ENCODE data around the gene FRY. TPM values are rescaled to one million over a fixed set of nuclear protein-coding genes. Genes with fewer than 3 reads are reported as not detected.
A peak's percentile ranks its signal among the peaks of the same experiment; 100 is the strongest.

The FRY gene
- total and polyA plus RNA-seq, 2 of the 13 experiments (the other 11 are each of a cell fraction or from before 2014, with no cell fraction given): 8.2 to 13.1 TPM

DNA sequence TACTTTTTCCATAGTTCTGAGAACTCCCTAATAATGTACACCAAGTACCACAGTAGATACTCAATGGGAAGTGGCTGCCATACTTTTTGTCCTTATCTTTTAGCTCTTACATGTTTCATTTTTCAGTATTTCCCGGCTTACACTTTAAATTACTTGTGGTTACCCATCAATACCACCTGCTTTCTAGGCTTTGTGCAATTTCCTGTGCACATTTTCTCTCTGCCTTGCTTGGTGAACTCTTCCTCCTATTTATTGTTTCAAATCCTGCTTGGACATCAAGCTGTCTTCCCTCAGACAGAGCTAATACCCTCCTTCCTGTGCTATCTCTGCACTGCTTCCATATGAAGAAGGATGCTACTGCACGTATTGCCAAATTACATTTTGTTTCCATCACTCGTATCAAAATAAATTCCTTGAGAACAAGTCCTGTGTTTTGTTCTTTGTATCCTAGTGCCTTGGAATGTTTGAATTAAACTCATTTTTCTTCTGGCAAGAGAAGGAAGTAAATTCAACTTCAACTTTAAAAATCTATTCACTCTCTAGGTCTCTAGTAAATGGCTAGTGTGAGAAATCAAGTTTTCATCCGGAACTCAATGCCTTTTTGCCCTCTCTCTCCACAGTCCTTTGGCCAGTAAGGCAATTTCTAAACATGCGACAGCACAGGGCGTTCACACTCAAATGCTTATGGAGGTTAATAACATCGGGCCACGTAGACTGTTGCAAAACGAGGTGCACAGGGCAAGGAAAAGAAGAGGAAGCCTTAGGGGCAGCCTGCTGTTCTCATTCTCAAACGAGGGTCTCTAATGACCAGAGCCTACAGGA lies 277.9 kb downstream of the FRY start:
- Histone ChIP-seq H3K4me2 (ENCODE audit: low read depth, low read length) (peak overlapping the region; percentile 76), H3K9me3 (ENCODE audit: low read length) (no peaks in the 10 kb centered on the region), H3K36me3 (replicated peaks in 1 of 2; ENCODE audit: control insufficient read depth in 1 of 2, insufficient read depth in 2 of 2, low read length in 2 of 2) (no peaks in the 10 kb centered on the region), H3K27ac (ENCODE audit: extremely low read length, insufficient read depth, low read length) (peak overlapping the region; percentile 19), H3K27me3 (ENCODE audit: control insufficient read depth in 1 of 2, insufficient read depth in 2 of 2, low read length in 2 of 2) (no peaks in the 10 kb centered on the region), H4K20me1 (ENCODE audit: insufficient read depth, low read length) (no peaks in the 10 kb centered on the region), H3K4me3 (replicated peaks in 1 of 3; ENCODE audit: insufficient read depth in 1 of 3, low read depth in 2 of 3, low read length in 3 of 3) (peak overlapping the region in 2 of 3 experiments; percentile 41 to 44; a peak in 3 of 6 replicates), H2AFZ (ENCODE audit: low read length) (peak overlapping the region; percentile 100), H3K79me2 (ENCODE audit: insufficient read depth, low read length) (no peaks in the 10 kb centered on the region), H3K4me1 (ENCODE audit: insufficient read depth, low read length) (peaks cover 26% of the 10 kb centered on the region), H3K9ac (ENCODE audit: insufficient read depth, low read depth, low read length) (peak overlapping the region; percentile 19; the same call in 1 of the 2 replicates)
- no TSS peak for BruUV-seq (replicated peaks)
- DNase-seq (ENCODE audit: low spot score) (no peak), ATAC-seq (peak; percentile 84), FAIRE-seq (no peak)
- intact Hi-C loops (cut with micrococcal nuclease; ENCODE audit: unreplicated experiment): loop anchor here (1.0 kb wide), 3 partner anchors 63 to 308 kb away; no protein-coding TSS in a partner anchor
- ChIA-PET CTCF (ENCODE audit: low intra/inter-chr PET ratio, low total read pairs) (interaction anchor here (1.2 to 3.8 kb wide), 5 partner anchors 41 to 400 kb away, joined by 5 to 51 read pairs (median 8); no protein-coding TSS in a partner anchor), POLR2A (no interaction called here)
- no peak for TF ChIP-seq CREB1 (IDR thresholded peaks at IDR 0.05)
- TF ChIP-seq CREB1 (CRISPR knock-in tag; IDR thresholded peaks at IDR 0.05): peak; percentile 32; the same call in 1 of the 2 replicates
- TF ChIP-seq, protein P1, sequence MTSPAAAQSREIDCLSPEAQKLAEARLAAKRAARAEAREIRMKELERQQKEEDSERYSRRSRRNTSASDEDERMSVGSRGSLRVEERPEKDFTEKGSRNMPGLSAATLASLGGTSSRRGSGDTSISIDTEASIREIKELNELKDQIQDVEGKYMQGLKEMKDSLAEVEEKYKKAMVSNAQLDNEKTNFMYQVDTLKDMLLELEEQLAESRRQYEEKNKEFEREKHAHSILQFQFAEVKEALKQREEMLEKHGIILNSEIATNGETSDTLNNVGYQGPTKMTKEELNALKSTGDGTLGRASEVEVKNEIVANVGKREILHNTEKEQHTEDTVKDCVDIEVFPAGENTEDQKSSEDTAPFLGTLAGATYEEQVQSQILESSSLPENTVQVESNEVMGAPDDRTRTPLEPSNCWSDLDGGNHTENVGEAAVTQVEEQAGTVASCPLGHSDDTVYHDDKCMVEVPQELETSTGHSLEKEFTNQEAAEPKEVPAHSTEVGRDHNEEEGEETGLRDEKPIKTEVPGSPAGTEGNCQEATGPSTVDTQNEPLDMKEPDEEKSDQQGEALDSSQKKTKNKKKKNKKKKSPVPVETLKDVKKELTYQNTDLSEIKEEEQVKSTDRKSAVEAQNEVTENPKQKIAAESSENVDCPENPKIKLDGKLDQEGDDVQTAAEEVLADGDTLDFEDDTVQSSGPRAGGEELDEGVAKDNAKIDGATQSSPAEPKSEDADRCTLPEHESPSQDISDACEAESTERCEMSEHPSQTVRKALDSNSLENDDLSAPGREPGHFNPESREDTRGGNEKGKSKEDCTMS (CRISPR knock-in tag; conservative IDR thresholded peaks at IDR 0.05): no peak
- TF ChIP-seq TBP (CRISPR knock-in tag; IDR thresholded peaks at IDR 0.05): no peak
- 0 out of 2 replicates have a peak, but pooled peaks have one; percentile 71 for TF ChIP-seq DNMT3B (CRISPR knock-in tag; conservative IDR thresholded peaks at IDR 0.05)
- 0 out of 2 replicates have a peak, but pooled peaks have one; percentile 22 for TF ChIP-seq THAP11 (CRISPR knock-in tag; IDR thresholded peaks at IDR 0.05)
- TF ChIP-seq MAFK (conservative IDR thresholded peaks at IDR 0.05 in 1 of 2, IDR thresholded peaks at IDR 0.05 in 1 of 2; ENCODE audit: low read length in 2 of 2): 0 out of 4 replicates have a peak, but pooled peaks of 1 of the 2 experiments have one; percentile 4
- TF ChIP-seq HNF4A (CRISPR knock-in tag; IDR thresholded peaks at IDR 0.05): 0 out of 2 replicates have a peak, but pooled peaks have one; percentile 8
- TF ChIP-seq CEBPB (IDR thresholded peaks at IDR 0.05; ENCODE audit: borderline replicate concordance, low read depth, low read length): peak; percentile 23; the same call in 1 of the 2 replicates
- TF ChIP-seq, protein P2, sequence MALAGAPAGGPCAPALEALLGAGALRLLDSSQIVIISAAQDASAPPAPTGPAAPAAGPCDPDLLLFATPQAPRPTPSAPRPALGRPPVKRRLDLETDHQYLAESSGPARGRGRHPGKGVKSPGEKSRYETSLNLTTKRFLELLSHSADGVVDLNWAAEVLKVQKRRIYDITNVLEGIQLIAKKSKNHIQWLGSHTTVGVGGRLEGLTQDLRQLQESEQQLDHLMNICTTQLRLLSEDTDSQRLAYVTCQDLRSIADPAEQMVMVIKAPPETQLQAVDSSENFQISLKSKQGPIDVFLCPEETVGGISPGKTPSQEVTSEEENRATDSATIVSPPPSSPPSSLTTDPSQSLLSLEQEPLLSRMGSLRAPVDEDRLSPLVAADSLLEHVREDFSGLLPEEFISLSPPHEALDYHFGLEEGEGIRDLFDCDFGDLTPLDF (CRISPR knock-in tag; IDR thresholded peaks at IDR 0.05): no peak
- in situ Hi-C loops (cut with HindIII; ENCODE audit: extremely low pct_ligation_motif_present, low pct_unique_long_range_greater_than_20kb): loop anchor here (5.0 kb wide), 2 partner anchors 62 to 292 kb away; no protein-coding TSS in a partner anchor
- WGBS (ENCODE audit: low lambda C conversion rate): 33% methylated on average over 10 of the region's 10 CpGs

Data from HepG2 (cell line).